ENCODE results near the gene IGFLR1.

Gene IGFLR1

DNA sequence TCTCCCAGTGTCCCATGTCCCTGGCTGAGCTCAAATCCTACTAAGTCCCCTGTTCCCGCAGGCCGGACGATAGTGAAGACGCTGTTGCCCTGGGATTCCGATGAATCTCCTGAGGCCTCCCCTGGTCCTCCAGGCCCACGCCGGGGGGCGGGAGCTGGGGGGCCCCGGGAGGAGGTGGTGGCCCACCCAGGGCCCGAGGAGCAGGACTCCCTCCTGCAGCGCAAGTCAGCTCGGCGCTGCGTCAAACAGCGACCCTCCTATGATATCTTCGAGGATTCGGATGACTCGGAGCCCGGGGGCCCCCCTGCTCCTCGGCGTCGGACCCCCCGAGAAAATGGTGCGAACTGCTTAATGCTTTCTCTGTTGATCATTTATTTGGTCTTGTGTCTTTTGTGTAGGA lies 18.6 kb downstream of the IGFLR1 start:
- DNase-seq = no peak

GRCh38 chr19:35722897-35723296 lies 19.4 kb downstream of the IGFLR1 start:
- no peak for DNase-seq

- no peak for DNase-seq
Observed at GRCh38 chr19:35722461-35722860, 19.8 kb downstream of the IGFLR1 start.

DNA sequence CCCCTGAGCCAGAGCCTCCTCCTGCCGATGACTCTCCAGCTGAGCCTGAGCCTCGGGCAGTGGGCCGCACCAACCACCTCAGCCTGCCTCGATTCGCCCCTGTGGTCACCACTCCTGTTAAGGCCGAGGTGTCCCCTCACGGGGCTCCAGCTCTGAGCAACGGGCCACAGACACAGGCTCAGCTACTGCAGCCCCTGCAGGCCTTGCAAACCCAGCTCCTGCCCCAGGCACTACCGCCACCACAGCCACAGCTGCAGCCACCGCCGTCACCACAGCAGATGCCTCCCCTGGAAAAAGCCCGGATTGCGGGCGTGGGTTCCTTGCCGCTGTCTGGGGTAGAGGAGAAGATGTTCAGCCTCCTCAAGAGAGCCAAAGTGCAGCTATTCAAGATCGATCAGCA lies 20.9 kb downstream of the IGFLR1 start:
- no peak for DNase-seq

DNA sequence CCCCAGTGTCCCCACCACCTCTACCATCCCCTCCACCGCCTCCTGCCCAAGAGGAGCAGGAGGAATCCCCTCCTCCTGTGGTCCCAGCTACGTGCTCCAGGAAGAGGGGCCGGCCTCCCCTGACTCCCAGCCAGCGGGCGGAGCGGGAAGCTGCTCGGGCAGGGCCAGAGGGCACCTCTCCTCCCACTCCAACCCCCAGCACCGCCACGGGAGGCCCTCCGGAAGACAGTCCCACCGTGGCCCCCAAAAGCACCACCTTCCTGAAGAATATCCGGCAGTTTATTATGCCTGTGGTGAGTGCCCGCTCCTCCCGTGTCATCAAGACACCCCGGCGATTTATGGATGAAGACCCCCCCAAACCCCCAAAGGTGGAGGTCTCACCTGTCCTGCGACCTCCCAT lies 21.6 kb downstream of the IGFLR1 start:
- DNase-seq = no peak

- DNase-seq = no peak
Observed at GRCh38 chr19:35720163-35720524, 22.1 kb downstream of the IGFLR1 start.

DNA sequence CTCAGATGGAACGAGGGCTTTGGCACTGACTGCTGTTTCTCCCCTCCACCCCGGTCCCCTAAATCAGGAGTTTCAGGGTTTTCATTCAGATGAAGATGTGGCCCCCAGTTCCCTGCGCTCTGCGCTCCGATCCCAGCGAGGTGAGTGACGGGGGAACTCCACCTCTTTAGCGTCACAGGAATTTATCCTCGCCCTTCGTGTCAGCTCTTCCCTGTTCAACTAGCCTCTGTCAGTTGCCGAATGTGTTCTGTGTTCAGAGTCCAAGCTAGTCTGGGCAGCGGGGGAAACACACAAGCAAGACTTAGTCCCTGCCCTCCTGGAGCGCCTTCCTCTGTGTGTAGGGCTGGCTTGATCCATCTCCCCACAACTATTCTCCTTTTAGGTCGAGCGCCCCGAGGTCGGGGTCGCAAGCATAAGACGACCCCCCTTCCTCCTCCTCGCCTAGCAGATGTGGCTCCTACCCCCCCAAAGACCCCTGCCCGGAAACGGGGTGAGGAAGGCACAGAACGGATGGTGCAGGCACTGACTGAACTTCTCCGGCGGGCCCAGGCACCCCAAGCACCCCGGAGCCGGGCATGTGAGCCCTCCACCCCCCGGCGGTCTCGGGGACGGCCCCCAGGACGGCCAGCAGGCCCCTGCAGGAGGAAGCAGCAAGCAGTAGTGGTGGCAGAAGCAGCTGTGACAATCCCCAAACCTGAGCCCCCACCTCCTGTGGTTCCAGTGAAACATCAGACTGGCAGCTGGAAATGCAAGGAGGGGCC lies 22.7 kb downstream of the IGFLR1 start:
- no peak for DNase-seq

DNA sequence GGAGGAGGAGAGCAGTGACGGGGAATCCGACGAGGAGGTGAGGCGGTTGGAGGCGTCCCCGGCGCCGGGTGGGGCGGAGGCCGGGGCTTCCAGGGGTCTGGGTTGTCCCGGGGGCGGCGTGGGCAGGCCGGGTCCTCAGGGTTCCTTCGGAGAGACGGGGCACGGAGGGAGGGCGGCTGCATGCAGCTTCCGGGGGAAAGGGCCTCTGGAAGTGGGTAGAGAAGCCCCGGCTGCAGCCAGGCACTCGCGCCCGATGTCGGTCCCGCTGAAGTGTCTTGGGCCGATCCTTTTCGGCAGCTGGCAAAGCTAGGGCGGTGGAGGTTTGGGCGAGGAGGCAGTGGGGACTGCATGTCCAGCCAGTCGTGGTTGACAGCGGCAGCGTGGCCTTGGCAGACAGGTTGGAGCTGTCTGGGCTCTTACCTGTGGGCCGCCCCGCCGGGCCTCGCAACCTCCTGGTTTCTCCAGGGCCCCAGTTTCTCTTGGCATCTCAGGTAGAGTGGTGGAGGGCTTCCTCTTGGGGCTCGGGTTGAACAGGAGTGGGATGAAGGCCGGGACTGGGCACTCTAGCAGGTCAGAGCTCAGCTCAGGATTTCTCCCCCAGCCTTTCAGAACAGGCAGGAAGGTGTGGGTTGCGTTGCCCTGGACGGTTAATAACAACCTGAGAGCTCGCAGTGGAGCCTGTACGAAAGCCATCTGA lies 23.8 kb downstream of the IGFLR1 start:
- no peak for DNase-seq

GRCh38 chr19:35717665-35718344 lies 24.4 kb downstream of the IGFLR1 start, which contains the start of gene KMT2B:
TSS of gene KMT2B (plus strand) at chr19:35718003. CDS start at chr19:35718019, 16 bp downstream.
- DNase-seq = peak; percentile 82

GRCh38 chr19:35716801-35717664 lies 25.2 kb downstream of the IGFLR1 start:
- DNase-seq = peak; percentile 77

DNA sequence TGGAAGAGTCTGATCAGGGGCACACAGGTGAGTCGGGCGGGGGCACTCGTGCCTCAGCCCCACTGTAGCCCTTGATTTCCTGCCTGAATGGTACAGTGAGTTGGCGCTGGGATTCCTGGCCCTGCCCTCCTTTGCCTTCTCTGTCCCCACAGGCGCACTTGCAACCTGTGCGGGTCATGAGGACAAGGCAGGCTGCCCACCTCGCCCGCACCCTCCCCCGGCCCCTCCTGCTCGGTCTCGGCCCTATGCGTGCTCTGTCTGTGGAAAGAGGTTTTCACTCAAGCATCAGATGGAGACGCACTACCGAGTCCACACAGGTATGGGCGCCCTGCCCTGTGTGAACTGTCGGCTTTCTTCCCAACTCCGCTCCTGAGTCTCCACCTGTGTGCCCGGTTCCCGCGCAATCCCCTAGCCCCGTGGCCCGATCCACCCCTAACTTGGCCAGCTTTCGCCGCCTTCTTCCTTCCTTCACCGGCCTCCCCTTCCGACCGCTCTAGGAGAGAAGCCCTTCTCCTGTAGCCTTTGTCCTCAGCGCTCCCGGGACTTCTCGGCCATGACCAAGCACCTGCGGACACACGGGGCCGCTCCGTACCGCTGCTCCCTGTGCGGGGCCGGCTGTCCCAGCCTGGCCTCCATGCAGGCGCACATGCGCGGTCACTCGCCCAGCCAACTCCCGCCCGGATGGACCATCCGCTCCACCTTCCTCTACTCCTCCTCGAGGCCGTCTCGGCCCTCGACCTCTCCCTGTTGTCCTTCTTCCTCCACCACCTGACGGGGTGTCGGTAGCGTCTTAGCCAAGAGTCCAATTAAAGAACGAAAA lies 26.1 kb downstream of the IGFLR1 start:
- no peak for DNase-seq

GRCh38 chr19:35715355-35715809 lies 26.9 kb downstream of the IGFLR1 start:
- DNase-seq = no peak

GRCh38 chr19:35714601-35715354 lies 27.5 kb downstream of the IGFLR1 start:
- DNase-seq = no peak

DNA sequence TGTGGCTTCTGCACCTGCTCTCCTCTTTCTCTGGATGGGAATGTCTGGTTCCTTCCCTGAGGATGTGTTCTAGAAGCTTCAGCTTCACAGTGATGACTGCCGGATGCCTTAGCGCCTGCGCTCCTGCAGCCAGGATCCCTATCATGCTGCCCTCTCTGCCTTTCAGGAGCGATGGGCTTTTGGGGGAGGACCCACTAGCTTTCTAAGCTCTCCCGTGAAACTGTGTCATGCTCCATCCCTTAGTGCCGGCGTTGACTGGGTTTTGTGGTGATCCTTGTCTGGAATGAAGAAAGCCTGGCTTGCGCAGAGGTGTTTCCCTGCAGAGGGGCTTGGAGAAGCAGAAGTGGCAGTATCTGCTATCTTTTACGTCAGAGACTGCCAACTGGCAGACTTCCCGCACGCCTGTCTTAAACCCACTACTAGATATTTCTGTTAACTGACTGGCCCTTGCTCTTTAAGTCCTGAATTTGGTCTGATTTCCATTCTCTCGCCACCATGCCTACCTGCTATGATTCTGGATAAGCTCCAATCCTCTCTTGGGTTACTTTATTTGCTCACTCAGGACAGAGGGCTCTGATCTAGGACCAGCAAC lies 28.3 kb downstream of the IGFLR1 start:
- no peak for DNase-seq

DNA sequence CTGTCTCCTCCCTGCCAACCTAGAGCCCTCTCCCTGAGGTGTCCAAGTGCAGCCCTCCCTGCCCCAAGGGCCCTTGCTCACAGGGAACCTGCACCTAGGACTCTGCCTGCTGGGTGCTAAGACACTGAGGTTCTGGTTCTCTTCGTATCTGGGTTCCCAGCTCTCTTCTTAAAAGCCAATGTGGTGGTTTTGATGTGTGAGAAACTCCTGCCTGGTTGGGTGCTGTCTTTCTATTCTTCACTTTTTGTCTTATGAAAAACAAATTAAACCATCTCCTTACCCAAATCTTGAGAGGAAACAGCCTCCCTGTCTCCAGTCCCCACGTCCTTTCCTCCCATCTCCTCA lies 28.8 kb downstream of the IGFLR1 start:
- DNase-seq = no peak

- no peak for DNase-seq
Observed at GRCh38 chr19:35712567-35713505, 29.4 kb downstream of the IGFLR1 start.

DNA sequence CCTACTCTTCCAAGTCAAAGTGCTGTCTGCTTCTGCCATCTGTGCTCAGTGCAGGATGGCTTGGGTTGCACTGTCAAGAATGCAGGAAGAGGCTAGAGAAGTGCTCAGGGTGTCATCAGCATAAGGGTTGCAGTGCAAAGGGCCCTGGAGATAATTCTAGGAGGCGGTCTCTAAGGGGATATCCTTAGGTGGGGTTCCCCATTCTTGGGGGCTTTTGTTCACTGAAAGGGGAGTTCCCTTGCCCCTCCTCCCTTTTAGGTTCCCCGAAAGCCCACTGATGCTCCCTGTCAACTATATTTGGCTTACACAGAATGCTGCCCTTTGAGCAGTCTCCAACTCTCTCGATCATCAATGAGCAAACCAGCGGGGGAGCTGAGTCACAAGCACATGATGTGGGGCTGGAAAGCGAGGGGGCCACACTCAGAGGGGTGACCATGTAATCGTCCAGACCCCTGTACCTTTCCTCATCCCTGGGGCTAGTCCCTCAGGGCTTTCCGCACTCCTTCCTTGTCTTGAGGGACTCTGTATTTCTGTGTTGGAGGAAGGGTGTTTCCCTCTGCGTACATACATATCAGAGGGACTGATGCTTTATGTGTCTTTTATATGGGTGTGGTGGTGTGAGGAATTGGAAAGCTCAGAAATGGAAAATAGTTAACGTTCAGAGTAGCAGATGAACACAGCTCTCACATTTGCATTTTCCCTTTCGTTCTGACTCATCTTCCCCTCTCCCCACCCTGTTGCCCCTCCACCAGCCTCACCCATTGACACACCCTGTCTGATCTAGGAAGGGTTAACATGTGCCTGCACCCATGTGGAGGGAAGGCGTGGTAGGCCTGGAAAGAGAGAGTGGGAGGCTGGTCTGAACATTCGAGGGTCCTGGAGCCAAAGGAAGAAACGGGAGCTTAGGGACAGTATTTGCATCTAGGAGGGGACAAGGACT lies 31.2 kb downstream of the IGFLR1 start:
- no peak for DNase-seq

- no peak for DNase-seq
Observed at GRCh38 chr19:35708391-35708790, 33.9 kb downstream of the IGFLR1 start.

DNA sequence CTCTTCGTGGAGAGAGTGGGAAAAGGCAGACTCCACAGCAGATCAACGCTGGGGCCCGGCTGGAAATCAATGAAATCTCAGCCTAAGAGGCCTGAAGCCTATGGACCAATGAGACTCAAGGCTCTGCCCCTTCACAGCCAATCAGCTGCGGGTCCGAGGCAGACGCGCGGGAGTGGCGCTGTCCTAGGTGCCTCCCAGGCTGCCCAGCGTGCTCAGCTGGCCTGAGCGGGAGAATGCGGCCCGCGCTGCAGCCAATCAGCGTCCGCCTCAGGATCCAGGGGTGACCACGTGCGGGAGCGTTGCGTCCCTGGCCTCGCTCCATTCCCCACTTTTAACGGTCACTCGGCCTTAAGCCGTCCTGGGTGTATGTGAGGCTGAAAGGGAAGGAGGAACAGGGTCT lies 38.0 kb downstream of the IGFLR1 start, which contains the start of gene ZBTB32:
TSS of gene ZBTB32 (plus strand) at position 341 of the 400 bp plus-strand sequence. CDS start 10,069 bp downstream, outside the sequence.
- no peak for DNase-seq

Measured in NCI-H2107 (cell line).